ENCODE results near the gene FGF8.

DNA sequence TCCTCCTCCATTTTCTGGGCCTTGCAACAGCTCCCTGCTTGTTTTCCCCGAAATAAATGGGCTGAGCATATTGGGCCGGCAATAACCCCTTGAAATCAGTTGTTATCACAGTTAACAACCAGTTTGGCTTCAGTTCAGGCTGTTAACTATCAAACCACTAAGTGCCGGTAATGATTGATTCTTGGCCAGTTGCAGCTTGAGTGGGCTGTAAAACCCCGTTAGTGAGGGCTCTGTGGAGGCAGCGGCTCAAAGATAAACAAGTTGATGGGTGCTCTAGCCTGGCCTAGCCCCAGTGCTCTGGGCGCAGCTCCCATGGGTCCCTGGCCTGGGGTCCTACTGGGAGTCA lies 8.3 kb downstream of the FGF8 start:
- TF ChIP-seq POLR2A (IDR thresholded peaks at IDR 0.05) = no peak
- TF ChIP-seq, protein P1, sequence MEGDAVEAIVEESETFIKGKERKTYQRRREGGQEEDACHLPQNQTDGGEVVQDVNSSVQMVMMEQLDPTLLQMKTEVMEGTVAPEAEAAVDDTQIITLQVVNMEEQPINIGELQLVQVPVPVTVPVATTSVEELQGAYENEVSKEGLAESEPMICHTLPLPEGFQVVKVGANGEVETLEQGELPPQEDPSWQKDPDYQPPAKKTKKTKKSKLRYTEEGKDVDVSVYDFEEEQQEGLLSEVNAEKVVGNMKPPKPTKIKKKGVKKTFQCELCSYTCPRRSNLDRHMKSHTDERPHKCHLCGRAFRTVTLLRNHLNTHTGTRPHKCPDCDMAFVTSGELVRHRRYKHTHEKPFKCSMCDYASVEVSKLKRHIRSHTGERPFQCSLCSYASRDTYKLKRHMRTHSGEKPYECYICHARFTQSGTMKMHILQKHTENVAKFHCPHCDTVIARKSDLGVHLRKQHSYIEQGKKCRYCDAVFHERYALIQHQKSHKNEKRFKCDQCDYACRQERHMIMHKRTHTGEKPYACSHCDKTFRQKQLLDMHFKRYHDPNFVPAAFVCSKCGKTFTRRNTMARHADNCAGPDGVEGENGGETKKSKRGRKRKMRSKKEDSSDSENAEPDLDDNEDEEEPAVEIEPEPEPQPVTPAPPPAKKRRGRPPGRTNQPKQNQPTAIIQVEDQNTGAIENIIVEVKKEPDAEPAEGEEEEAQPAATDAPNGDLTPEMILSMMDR (IDR thresholded peaks at IDR 0.05) = no peak
